Activated B cell treated with CpG ODN at 0.5 μM for 24 hours (primary cell): ENCODE results near the gene AMZ1. TPM values are rescaled to one million over a fixed set of nuclear protein-coding genes. Genes with fewer than 3 reads are reported as not detected.

ENCODE experiments used
- ATAC-seq: fragments of 200-7000 bp; cut with Tn5 transposase; one replicate; pipeline ENCODE4 v1.10.0; 2021; ENCODE audit warnings: low read depth, mild to moderate bottlenecking, moderate library complexity
- CTCF ChIA-PET: fragments of 350-600 bp; sonication (Branson Sonifier 250); formaldehyde crosslinking; loops from one replicate; lab custom pipeline; 2021; ENCODE audit warnings: antibody characterized with exemption; lab: Charles Lee
- POLR2A ChIA-PET: fragments of 350-600 bp; sonication (Branson Sonifier 250); formaldehyde crosslinking; loops from one replicate; lab custom pipeline; 2021; ENCODE audit warnings: antibody characterized with exemption; lab: Charles Lee
- DNase-seq: peaks from one replicate; pipeline ENCODE4 v3.0.0; 2022
- H3K27ac Mint-ChIP-seq: one replicate; pipeline ENCODE4 v1.8.0; 2020; ENCODE audit warnings: mixed read lengths
- H3K27me3 Mint-ChIP-seq: one replicate; pipeline ENCODE4 v1.8.0; 2021; ENCODE audit warnings: mixed read lengths
- H3K36me3 Mint-ChIP-seq: one replicate; pipeline ENCODE4 v1.8.0; 2021; ENCODE audit warnings: low read depth, mixed read lengths
- H3K4me1 Mint-ChIP-seq: one replicate; pipeline ENCODE4 v1.8.0; 2021; ENCODE audit warnings: mixed read lengths
- H3K4me3 Mint-ChIP-seq: one replicate; pipeline ENCODE4 v1.8.0; 2020; ENCODE audit warnings: mild to moderate bottlenecking, mixed read lengths
- H3K9me3 Mint-ChIP-seq: one replicate; pipeline ENCODE4 v1.8.0; 2020; ENCODE audit warnings: mixed read lengths
- intact Hi-C: fragments of 100-400 bp; cut with micrococcal nuclease; formaldehyde crosslinking; loops from one replicate; pipeline ENCODE4 v1.15.1; 2024
- total RNA-seq: library from RNA; stranded (reverse); gene quantifications from 2 replicates; pipeline ENCODE4 v1.2.3, GENCODE V29; 2022
- TF ChIP-seq, protein P1 (sequence below): fragments of 200-600 bp; IDR thresholded peaks from one replicate; pipeline ENCODE4 v1.8.0; 2022; ENCODE audit warnings: antibody characterized with exemption, mild to moderate bottlenecking

The AMZ1 gene
- total RNA-seq, 1 donor from 2014 or later: 8.3 TPM

DNA sequence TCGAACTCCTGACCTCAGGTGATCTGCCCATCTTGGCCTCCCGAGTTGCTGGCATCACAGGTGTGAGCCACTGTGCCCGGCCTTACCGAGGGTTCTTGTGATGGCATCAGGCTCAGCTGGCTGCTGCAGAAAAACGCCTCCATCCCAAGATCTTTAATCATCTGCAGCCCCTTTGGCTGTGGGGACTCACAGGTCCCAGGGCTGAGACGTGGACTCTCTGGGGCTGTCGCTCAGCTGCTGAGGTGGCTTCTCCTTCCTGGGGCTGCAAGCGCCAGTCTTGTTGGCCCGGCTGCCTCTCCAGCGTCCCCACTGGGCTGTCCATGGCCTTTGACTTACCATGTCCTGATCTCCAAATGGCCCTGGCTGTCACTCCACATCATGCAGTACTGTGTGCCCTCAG is 20.0 kb downstream of the AMZ1 start:
- H3K36me3 Mint-ChIP-seq: peaks cover 3% of the 10 kb centered on the region
- ATAC-seq (no peak), DNase-seq (no peak)
- TF ChIP-seq, protein P1, sequence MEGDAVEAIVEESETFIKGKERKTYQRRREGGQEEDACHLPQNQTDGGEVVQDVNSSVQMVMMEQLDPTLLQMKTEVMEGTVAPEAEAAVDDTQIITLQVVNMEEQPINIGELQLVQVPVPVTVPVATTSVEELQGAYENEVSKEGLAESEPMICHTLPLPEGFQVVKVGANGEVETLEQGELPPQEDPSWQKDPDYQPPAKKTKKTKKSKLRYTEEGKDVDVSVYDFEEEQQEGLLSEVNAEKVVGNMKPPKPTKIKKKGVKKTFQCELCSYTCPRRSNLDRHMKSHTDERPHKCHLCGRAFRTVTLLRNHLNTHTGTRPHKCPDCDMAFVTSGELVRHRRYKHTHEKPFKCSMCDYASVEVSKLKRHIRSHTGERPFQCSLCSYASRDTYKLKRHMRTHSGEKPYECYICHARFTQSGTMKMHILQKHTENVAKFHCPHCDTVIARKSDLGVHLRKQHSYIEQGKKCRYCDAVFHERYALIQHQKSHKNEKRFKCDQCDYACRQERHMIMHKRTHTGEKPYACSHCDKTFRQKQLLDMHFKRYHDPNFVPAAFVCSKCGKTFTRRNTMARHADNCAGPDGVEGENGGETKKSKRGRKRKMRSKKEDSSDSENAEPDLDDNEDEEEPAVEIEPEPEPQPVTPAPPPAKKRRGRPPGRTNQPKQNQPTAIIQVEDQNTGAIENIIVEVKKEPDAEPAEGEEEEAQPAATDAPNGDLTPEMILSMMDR: no peak
- POLR2A ChIA-PET: interaction anchor here (2.4 to 4.0 kb wide), 5 partner anchors 9 to 197 kb away, joined by 14 to 118 read pairs (median 22); no protein-coding TSS in a partner anchor
- no peaks in the 10 kb centered on the region for H3K9me3 Mint-ChIP-seq
- no peak overlapping the region for H3K27ac Mint-ChIP-seq
- CTCF ChIA-PET: interaction anchor here (3.1 to 3.3 kb wide), 3 partner anchors 9 to 36 kb away, joined by 31 to 66 read pairs (median 43); no protein-coding TSS in a partner anchor
- intact Hi-C loops: loop anchor here (2.0 kb wide), 1 partner anchor 99 kb away; no protein-coding TSS in a partner anchor
- no peaks in the 10 kb centered on the region for H3K27me3 Mint-ChIP-seq
- peaks cover 29% of the 10 kb centered on the region for H3K4me1 Mint-ChIP-seq
- H3K4me3 Mint-ChIP-seq: no peak overlapping the region

DNA sequence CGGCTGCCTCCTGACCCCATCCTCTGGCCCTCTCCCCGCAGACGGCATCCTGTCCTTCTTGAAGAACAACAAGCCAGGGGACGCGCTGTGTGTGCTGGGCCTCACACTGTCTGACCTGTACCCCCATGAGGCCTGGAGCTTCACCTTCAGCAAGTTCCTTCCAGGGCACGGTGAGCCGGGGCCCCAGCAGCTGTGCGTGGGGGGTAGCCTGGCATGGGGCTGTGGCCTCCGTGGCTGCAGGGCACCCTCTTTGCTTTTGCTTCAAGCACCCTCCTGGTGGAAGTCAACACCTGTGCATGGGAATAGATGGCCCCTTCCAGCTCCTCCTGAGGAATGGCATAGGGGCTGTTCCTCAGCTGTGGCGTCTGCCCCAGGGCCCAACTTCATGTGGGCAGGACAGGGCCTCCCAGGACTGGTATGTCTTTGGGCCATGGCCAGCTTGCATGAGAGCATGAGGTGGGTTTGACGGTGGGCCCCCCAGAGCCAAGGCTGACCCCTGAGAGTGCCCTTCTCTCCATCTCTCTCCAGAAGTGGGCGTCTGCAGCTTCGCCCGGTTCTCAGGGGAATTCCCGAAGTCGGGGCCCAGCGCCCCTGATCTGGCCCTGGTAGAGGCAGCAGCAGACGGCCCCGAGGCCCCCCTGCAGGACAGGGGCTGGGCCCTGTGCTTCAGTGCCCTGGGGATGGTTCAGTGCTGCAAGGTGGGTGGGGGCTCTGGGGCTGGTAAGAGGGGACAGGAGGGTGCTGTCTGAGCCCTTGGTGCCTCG is 20.7 kb downstream of the AMZ1 start:
- Mint-ChIP-seq H3K27me3 (no peaks in the 10 kb centered on the region), H3K9me3 (no peaks in the 10 kb centered on the region), H3K27ac (peak overlapping the region; percentile 56), H3K4me1 (peaks cover 31% of the 10 kb centered on the region), H3K4me3 (peak overlapping the region; percentile 88), H3K36me3 (peaks cover 7% of the 10 kb centered on the region)
- TF ChIP-seq, protein P1: no peak
- intact Hi-C loops: loop anchor here (1.0 to 2.0 kb wide), 7 partner anchors 9 to 257 kb away; no protein-coding TSS in a partner anchor
- ChIA-PET POLR2A (interaction anchor here (0.6 to 4.0 kb wide), 24 partner anchors 9 to 302 kb away, joined by 3 to 118 read pairs (median 10); no protein-coding TSS in a partner anchor), CTCF (interaction anchor here (0.7 to 3.3 kb wide), 22 partner anchors 10 to 302 kb away, joined by 3 to 66 read pairs (median 8); no protein-coding TSS in a partner anchor)
- ATAC-seq: no peak
- DNase-seq: no peak

DNA sequence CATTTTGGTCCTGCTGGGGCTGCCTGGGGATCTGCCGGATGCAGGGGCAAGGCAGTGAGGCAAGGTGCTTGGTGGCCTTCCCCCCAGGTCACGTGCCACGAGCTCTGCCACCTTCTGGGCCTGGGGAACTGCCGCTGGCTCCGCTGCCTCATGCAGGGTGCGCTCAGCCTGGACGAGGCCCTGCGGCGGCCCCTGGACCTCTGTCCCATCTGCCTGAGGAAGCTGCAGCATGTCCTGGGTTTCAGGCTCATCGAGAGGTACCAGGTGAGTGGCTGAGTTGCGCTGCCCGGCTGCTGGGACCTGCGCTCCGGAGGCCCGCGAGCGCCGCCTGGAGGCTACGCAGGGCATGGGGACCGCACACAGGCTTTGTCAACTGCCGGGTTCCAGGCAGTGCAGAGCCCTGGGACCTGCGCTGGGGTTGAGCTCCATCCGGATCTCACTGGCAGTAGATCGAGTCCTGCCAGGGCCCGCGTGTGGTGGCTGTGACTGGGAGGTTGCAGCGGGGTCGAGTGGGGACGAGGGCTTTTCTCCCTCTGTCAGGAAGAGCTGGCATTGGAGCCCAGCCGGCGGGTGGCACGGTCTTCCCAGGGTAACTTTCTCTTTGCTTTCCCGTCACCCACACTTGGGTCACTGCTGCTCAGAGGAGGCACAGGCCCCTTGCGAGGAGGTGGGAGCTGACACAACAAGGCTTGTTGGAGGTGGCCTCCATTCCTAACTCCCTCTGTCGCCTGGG is 21.7 kb downstream of the AMZ1 start:
- H3K9me3 Mint-ChIP-seq: no peaks in the 10 kb centered on the region
- POLR2A ChIA-PET: interaction anchor here (0.6 to 4.0 kb wide), 47 partner anchors 9 to 1139 kb away, joined by 3 to 118 read pairs (median 6); partner anchors contain the start of genes AMZ1, BRAT1, PSMG3 and TTYH3
- peaks cover 10% of the 10 kb centered on the region for H3K36me3 Mint-ChIP-seq
- H3K4me3 Mint-ChIP-seq: peak overlapping the region; percentile 88
- H3K27ac Mint-ChIP-seq: peak overlapping the region; percentile 94
- CTCF ChIA-PET: interaction anchor here (0.7 to 3.3 kb wide), 33 partner anchors 10 to 445 kb away, joined by 3 to 66 read pairs (median 5); no protein-coding TSS in a partner anchor
- DNase-seq (peak; percentile 81), ATAC-seq (peak; percentile 79)
- no peaks in the 10 kb centered on the region for H3K27me3 Mint-ChIP-seq
- H3K4me1 Mint-ChIP-seq: peaks cover 41% of the 10 kb centered on the region
- intact Hi-C loops: loop anchor here (1.0 to 2.0 kb wide), 8 partner anchors 10 to 258 kb away; partner anchors contain the start of gene TTYH3
- TF ChIP-seq, protein P1: peak; percentile 75

DNA sequence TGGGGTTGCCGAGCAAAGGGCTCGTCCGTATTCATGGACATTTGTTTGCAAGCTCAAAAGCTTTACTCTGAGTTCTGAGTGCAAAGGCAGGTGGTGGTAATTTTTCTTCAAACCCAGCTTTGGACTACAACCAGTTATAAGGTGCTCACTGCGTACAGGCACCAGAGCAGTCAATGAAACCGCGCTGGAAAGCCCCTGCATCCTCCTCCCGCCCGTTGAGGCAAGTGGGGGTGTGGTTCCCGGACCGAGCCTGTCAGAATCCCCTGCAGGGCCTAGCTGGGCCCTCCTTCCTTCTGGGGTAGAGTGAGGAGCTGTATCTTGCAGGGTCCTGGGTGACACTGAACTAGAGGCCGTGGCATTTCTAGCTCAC is 22.3 kb downstream of the AMZ1 start:
- peak; percentile 66 for DNase-seq
- TF ChIP-seq, protein P1: no peak
- H3K9me3 Mint-ChIP-seq: no peaks in the 10 kb centered on the region
- peak overlapping the region; percentile 94 for H3K27ac Mint-ChIP-seq
- intact Hi-C loops: loop anchor here (2.0 kb wide), 1 partner anchor 79 kb away; the partner anchor contains the start of gene TTYH3
- peaks cover 13% of the 10 kb centered on the region for H3K36me3 Mint-ChIP-seq
- ChIA-PET POLR2A (interaction anchor here (0.6 to 4.0 kb wide), 45 partner anchors 9 to 1140 kb away, joined by 3 to 118 read pairs (median 6); partner anchors contain the start of genes AMZ1, BRAT1, PSMG3 and TTYH3), CTCF (interaction anchor here (0.8 to 3.3 kb wide), 32 partner anchors 9 to 444 kb away, joined by 3 to 66 read pairs (median 5); no protein-coding TSS in a partner anchor)
- peak; percentile 74 for ATAC-seq
- no peaks in the 10 kb centered on the region for H3K27me3 Mint-ChIP-seq
- H3K4me1 Mint-ChIP-seq: peaks cover 47% of the 10 kb centered on the region
- peak overlapping the region; percentile 88 for H3K4me3 Mint-ChIP-seq
